ENCODE data around the gene OR52K1.
A peak's percentile ranks its signal among the peaks of the same experiment; 100 is the strongest.
"Not testable (repeated sequence)": the region's sequence is repeated elsewhere in the genome, so short reads cannot be mapped to it uniquely, and the experiment has no call there.

Gene OR52K1

DNA sequence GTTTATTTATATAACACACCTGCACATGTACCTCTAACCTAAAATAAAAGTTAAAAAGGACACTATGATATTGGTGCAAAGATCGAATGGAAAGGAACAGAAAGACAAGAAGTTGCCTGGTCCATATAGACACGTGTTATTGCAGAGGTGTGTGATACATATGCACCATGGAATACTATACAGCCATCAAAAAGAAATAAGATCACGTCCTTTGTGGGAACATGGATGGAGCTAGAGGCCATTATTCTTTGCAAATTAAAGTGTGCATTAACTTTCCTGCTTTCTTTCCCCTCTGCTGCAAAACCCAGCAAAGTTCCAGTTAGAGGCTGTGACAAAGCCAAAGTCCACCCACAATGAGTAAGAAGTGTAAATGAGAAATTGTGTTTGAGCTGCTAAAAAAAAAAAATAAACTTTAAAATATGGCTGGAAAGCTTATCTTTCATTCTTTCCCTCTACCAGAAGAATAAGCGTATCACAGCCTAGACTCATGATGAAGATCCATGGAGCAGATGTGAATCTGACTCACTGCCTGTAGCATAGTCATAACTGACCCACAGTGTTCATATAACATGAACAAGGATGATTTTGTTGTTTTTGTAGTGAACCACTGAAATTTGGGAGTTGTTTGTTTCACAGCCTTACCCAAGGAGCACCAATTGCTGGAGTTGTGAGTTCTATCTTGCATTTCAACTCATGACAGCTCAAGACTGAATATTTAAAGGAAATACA lies 9.6 kb downstream of the OR52K1 start:
- peak; percentile 7 for DNase-seq

DNA sequence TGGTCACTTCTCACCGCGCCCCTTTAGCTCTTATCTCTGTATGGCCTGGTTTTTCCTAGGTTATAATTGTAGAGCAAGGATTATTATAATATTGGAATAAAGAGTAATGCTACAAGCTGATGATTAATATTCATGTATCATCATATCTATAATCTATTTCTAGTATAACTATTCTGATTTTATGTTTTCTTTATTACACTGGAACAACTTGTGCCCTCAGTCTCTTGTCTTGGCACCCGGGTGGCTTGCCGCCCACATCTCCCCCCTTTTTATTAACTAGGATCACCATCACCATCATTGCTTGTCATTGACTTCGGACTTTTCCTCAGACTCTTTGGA lies 11.0 kb downstream of the OR52K1 start:
- DNase-seq = no peak

DNA sequence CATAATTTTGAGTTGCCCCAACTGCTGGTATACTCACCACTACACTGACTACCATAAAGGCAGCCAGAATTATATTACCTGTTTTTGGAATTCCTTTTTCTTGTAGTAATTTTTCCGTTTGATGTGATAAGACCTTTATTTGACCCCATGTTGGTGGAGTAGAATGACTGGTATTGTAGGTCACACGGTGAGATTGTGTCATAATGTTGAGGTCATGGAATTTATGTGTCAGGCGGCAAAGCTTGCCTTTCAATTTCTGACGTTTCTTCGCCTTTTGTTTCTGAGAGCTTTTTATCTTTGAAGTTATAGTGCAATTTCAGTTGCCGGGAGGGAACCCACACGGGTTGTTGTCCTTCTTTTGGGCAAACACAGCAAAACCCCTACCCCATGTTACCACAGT lies 13.0 kb downstream of the OR52K1 start:
- no peak for DNase-seq

DNA sequence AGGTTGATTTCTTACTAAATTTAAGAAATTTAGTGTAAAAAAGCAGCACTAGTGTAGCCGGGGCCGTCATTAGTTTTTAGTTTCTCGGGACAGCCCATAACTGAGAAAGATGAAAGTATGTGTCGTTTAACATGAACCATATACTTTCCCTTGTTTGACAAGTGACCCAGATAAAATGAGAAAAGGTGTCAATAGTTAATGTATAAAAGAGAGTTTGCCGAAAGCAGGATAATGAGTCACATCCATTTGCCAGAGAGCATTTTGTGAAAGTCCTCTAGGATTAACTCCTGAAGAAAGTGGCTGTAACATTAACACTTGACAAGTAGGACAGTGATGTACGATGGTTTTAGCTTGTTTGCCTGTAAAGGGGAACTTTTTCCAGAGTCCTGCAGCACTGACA lies 13.5 kb downstream of the OR52K1 start:
- DNase-seq = no peak

DNA sequence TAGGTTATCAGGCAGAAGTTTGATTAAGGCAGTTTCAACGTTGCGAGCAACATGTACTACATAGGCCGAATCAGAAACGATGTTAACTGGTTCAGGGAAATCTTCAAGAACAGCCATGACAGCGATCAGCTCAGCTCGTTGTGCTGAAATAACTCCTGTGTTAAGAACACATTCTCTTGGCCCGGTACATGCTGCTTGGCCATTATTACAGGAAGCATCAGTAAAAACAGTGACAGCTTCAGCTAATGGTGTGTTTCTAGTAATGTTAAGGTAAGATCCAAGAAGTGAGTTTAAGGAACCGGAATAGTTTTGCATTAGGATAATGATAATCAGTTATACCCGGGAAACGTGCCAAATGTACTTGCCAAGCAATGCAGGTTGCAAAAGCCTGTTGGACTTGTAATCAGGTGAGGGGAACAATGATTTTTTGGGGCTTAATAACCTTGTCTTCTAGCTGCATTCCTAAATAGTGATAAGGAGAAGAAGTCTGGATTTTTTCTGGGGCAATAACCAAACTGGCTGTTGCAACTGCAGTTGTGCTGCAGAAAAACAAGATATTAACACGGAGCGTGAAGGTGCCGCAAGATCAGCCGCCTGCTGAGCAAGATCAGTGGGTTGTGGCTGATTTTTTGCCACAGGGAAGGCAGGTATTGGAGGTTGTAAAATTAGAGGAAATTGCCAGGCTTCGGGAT lies 14.3 kb downstream of the OR52K1 start:
- DNase-seq = no peak

DNA sequence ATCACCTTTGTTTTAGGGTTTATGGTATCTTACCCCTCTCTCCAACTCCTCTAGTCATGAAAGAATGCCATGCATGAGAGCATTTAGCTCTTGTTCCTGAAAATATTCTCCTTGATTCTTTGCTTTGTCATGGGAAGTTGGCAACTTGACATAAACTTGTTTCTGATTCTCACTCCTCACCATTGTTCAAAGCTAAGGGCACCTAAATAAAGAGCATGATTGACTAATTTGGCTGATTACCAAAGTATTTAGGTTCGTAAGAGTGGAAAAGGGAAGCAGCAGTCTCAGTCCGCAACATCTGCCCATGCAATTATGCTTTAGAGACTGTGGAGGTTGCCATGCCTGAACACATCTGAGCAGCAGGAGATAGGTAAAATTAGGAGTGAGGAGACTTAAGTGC lies 26.4 kb downstream of the OR52K1 start:
- no peak for DNase-seq

DNA sequence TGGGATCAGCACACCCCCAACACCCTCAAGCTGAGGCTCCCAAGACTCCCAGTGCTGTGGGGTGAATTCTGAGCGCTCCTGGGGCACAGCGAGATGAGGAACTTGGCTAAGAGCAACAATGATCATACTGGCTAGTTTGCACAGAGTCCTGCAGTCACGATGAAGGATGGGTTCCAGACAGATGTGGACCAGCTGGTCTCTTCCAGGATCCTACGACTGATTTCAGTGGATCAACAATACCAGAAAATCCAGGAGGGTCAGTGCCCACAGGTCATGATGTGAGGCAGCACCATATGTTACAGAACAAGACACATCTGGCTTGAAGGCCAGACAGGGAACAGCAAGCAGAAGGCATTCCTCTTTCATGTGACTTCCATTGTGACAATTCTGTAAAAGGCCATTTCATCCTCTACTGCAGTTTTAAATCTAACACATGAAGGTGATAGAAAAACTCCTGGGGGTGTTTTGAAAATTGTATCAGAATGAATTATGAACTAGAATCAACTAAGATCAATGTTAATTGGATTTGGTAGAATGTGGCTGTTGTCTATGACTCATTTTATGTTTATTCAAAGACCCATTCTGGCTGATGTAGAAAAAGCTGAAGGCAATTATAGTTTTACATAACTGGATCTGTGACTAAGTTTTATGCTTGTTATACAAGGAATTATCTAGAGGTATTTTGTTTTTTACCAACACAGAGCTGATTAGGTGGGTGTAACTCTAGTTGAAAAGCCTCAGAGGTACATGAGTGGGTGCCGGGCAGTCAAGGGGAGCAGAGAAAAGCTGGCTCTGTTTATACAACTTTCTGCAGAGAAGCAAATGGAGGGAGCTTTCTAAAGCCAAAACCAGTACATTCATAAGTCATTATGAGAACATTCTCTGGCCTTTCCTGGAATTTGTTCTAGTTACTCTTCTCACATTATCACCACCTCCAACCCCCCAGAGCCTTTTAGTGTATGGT lies 29.1 kb downstream of the OR52K1 start:
- DNase-seq = no peak

DNA sequence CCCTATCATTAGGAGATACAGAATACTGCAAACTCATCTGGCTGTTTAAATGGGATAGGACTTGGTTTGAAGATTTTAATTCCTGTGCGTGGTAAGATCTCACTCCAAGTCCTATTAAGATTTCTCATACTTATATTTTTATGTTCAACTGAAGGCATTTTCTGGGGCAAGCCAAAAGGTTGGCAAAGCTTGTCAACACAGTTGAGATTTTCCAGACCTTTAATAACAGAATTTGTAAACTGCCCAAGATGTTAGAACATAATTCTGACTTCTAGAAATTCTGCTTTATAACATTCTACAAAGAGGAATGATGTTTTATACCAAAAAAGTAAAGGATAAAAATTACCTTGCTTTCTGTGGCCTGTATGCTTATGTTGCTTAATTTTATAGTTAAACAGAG lies 31.8 kb downstream of the OR52K1 start:
- DNase-seq = no peak

DNA sequence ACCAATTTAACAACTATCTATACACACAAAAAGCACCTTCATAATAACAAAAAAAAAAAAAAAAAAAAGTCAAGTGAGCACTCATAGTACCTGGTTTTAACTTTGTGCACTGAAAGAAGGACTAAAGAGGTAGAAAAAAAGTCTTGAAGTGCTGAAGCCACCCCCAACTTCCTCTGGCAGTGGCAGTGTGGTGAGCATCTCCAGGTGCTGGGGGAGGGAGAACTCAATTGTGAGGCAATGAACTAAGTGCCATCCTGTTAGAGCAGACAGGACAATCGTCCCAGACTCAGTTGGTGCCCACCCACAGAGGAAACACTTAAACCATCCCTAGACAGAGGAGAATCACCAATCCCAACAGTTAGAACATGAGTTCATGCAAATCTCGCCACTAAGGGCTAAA lies 39.9 kb downstream of the OR52K1 start:
- DNase-seq = no peak

DNA sequence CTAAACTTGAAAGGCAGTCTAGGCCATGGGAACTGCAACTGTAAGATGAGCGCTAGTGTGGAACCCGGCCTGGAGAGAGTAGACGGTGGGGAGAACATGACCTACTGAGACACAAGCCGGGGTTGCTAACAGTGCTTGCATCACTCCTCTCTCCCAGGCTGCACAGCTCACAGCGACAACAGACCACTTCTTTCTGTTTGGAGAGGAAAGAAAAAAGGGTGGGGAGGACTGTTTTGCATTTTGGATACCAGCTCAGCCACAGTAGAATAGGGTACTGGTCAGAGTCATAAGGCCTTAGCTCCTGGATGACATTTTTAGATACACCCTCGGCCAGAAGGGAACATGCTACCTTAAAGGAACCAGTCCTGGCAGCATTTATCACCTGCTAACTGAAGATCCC lies 40.3 kb downstream of the OR52K1 start:
- no peak for DNase-seq

DNA sequence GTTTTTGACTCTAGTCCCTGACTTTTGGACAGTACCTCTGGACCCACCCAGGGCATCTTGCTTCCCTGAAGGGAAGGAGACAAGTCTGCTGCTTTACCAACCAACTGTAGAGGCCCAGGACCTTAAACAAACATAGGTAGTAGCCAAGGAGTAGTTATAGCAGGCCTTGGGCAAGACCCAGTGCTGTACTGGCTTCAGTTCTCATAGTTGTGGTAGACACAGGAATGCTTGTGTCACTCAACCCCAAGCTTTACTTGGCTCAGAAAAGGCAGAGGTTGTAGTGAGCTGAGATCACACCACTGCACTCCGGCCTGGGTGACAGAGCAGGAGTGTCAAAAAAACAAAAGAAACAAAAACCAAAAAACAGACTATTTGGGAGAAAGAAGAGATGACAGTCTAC lies 41.2 kb downstream of the OR52K1 start:
- DNase-seq = no peak

DNA sequence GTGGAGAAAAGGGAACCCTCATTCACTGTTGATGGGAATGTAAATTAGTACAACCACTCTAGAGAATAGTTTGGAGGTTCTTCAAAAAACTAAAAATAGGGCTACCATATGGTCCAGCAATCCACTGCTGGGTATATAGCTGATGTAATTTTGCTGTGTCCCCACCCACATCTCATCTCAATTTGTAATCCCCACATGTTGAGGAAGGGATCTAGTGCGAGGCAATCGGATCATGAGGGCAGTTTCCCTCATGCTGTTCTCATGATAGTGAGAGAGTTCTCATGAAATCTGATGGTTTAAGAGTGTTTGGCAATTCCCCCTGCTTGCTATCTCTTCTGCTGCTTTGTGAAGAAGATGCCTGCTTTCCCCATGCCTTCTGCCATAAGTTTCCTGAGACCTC lies 45.5 kb downstream of the OR52K1 start:
- no peak for DNase-seq

DNA sequence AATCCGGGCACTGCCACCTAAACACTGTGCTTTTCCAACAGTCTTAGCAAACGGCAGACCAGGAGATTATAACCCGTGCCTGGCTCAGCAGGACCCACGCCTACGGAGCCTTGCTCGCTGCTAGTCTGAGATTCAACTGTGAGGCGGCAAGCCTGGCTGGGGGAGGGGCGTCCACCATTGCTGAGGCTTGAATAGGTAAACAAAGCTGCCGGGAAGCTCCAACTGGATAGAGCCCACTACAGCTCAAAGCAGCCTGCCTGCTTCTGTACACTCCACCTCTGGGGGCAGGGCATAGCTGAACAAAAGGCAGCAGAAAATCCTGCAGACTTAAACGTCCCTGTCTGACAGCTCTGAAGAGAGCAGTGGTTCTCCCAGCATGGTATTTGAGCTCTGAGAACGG lies 49.2 kb downstream of the OR52K1 start:
- not testable (repeated sequence) for DNase-seq

DNA sequence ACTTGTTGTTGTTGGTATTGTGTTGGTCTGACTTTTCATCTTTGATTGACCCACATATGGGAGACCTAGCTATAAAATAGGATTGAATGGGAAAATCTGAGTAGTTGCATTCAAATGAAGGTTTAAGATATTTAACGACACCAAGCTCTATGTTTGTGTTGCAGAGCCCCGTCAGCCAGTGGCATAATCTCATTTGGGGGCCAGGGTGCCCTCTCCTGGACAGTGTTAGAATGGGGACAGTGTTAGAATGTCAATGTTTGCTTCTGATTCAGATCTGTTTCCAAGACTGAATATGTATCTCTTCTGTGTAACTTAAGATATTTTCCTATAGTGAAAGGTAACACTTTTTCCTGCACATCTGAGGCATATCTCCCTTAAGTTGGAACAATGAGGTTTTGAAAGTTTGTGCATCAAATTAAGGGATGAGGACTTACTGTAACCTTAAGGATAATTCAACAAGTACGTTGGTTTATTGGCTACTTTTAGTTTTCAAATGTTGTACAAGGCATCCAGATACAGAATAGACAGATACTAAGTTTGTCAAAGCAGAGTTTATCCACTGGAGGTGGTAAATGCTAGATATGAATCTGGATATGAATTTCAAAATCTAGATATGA lies 57.3 kb downstream of the OR52K1 start:
- DNase-seq = peak; percentile 39

DNA sequence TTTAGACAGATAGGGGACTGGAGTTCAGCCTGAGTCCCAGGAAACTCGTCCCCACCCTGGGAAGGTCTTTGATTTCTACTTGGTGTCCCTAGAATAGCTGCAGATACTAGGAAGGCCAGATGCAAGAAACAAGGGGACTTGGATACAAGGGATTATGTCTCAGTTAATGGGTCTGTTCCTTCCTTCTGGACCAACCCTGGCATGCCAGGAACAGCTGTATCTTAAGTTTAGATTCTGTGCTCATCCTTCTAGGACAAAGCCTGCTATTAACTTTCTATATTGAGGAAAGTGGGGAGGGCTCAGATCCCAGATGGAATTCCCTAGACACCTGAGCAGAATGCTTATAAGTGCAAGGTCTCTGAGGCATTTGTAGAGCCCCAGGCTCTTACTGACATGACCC lies 58.6 kb downstream of the OR52K1 start:
- DNase-seq = no peak

Measured in activated CD4-positive, alpha-beta T cell treated with anti-CD3 and anti-CD28 coated beads, Interleukin-2, amount 50 U/mL, for 16 hours (primary cell).